Activated CD4-positive, alpha-beta T cell treated with anti-CD3 and anti-CD28 coated beads, Interleukin-2, amount 50 U/mL, for 4 hours (primary cell): ENCODE data around the gene PRCD.

Experiments used
- DNase-seq, 2 experiments: peaks; one replicate each; pipeline ENCODE4 v3.0.0-alpha.2; 2020

PRCD gene

GRCh38 chr17:76539631-76540271, at the start of gene PRCD:
PRCD (plus strand) TSS chr17:76540044; CDS start chr17:76540142, 98 bp downstream.
- DNase-seq = no peak

- no peak for DNase-seq
Measured at GRCh38 chr17:76490112-76490710, 49.6 kb upstream of the PRCD start.

GRCh38 chr17:76491271-76492122, 48.3 kb upstream of the PRCD start:
- DNase-seq = no peak

GRCh38 chr17:76492123-76492988, 47.5 kb upstream of the PRCD start:
- DNase-seq = no peak

- DNase-seq = no peak
Measured at GRCh38 chr17:76492989-76493501, 46.8 kb upstream of the PRCD start.

- DNase-seq = no peak
Measured at GRCh38 chr17:76493505-76494167, 46.2 kb upstream of the PRCD start.

GRCh38 chr17:76495663-76496400, 44.0 kb upstream of the PRCD start:
- no peak for DNase-seq

- DNase-seq = no peak
Measured at GRCh38 chr17:76496464-76496863, 43.4 kb upstream of the PRCD start.

- no peak for DNase-seq
Measured at GRCh38 chr17:76497699-76497978, 42.2 kb upstream of the PRCD start.

- DNase-seq = no peak
Measured at GRCh38 chr17:76497979-76498875, 41.6 kb upstream of the PRCD start.

GRCh38 chr17:76498876-76499251, 41.0 kb upstream of the PRCD start:
- DNase-seq = no peak

- DNase-seq = no peak
Measured at GRCh38 chr17:76499267-76499667, 40.6 kb upstream of the PRCD start.

GRCh38 chr17:76500074-76500746, 39.6 kb upstream of the PRCD start:
- no peak for DNase-seq

GRCh38 chr17:76500747-76501017, 39.2 kb upstream of the PRCD start:
- no peak for DNase-seq

GRCh38 chr17:76501018-76501826, 38.6 kb upstream of the PRCD start, which contains the start of gene RHBDF2:
RHBDF2 (minus strand) TSS chr17:76501423; CDS start chr17:76481524, 19,899 bp downstream.
- peak; percentile 94 to 95 for DNase-seq

GRCh38 chr17:76501827-76502307, 38.0 kb upstream of the PRCD start:
- no peak for DNase-seq

- no peak for DNase-seq
Measured at GRCh38 chr17:76502341-76503211, 37.3 kb upstream of the PRCD start.

- DNase-seq = no peak
Measured at GRCh38 chr17:76504117-76504516, 35.7 kb upstream of the PRCD start.
